AG09319 (cell line): ENCODE results near the gene PDE4B.

Experiments
- DNase-seq: peaks from one replicate; pipeline ENCODE4 v3.0.0-alpha.2; 2010; ENCODE audit warnings: low read depth; ENCODE audit errors: extremely low read depth
- TF ChIP-seq, protein P1 (sequence below): IDR thresholded peaks from 2 replicates; pipeline ENCODE4 v1.5.1; 2011; ENCODE audit warnings: low read depth, mild to moderate bottlenecking, inconsistent platforms, low read length, moderate library complexity

The PDE4B gene

DNA sequence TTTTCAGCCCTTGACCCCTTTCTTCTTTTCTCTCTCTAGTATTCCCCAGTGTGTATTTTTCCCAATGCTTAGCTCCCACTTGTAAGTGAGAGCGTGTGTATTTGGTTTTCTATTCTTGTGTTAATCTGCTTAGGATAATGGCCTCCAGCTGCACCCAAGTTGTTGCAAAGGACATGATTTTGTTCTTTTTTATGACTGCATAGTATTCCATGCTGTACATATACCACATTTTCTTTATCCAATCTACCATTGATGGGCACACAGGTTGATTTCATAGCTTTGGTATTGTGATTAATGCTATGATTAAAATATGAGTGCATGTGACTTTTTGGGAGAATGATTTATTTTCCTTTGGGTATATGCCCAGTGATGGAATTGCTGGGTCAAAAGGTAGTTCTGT, 104.8 kb downstream of the PDE4B start:
- TF ChIP-seq, protein P1, sequence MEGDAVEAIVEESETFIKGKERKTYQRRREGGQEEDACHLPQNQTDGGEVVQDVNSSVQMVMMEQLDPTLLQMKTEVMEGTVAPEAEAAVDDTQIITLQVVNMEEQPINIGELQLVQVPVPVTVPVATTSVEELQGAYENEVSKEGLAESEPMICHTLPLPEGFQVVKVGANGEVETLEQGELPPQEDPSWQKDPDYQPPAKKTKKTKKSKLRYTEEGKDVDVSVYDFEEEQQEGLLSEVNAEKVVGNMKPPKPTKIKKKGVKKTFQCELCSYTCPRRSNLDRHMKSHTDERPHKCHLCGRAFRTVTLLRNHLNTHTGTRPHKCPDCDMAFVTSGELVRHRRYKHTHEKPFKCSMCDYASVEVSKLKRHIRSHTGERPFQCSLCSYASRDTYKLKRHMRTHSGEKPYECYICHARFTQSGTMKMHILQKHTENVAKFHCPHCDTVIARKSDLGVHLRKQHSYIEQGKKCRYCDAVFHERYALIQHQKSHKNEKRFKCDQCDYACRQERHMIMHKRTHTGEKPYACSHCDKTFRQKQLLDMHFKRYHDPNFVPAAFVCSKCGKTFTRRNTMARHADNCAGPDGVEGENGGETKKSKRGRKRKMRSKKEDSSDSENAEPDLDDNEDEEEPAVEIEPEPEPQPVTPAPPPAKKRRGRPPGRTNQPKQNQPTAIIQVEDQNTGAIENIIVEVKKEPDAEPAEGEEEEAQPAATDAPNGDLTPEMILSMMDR: no peak
- no peak for DNase-seq

DNA sequence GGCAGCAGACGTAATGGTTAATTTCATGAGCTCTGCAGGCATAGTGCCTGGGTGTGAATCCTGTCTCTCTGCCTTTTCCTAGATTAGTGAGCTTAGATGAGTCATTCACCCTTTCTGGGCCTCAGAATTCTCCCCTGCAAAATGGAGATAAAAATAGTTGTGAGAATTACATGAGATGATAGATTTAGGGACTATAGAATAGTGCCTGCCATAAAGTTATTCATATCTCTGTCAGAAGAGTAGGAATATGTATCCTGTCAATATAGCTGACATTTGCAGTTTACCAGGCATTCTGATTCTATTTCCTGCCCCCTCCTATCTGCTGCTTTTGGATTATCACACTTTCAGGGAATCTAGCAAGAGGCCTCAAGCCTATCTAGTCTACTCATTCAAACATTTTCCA, 112.0 kb downstream of the PDE4B start:
- DNase-seq: no peak
- TF ChIP-seq, protein P1: no peak

DNA sequence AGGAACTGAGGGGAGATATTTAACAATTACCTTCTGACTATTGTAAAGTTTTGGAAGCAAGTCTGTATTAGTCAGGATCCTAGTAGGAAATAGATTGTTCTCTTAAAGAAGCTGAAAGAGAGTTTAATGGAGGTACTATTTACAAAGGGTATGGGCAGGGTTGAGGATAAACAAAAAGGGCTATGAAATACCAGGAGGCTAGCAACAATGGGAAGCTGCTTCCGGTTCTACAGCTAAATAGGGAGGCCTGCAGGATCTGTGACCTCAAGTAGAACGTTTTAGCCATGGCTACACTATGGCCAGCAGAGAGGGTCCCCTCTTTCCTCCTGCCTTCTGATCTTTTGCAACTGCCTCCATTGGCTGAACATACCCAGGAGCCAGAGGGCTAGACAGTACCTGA, 117.7 kb downstream of the PDE4B start:
- TF ChIP-seq, protein P1: no peak

DNA sequence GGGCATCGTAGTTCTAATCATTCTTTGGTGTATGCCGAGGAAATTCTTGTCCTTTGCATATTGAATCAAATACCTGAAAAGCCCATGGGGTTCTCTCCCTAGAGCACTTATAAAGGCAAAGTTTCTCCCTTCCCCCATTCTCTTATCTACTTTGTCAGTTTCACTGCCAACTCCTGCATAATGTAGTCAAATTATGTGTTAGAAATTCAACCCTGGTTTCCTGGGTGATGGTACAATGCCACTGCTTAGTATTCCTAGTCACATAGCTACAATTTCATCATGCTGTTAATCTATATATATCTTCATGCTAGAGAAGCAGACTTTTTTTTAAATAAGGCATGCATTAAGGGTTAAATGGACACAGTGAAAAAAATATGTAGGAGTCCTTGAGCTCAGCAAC, 119.0 kb downstream of the PDE4B start:
- TF ChIP-seq, protein P1: no peak

More for the DNA sequence above, 117.7 kb downstream of the PDE4B start:
- DNase-seq: no peak

DNA sequence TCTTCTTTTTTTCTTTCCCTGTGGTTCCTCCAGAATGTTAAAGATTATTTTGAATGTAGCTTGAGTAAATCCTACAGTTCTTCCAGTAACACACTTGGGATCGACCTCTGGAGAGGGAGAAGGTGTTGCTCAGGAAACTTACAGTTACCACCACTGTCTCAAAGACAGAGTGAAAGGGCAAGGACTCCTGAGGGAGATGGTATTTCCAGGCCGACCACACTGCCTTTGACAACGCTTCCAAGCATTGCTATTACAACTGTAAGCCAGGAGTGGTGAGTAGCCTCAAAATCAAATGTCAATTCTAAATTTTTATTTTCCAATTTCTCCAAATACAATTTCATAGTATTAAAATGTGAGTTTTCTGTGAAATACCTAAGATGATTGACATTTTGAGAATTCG, 125.9 kb downstream of the PDE4B start:
- TF ChIP-seq, protein P1: no peak

More for the DNA sequence above, 119.0 kb downstream of the PDE4B start:
- no peak for DNase-seq

DNA sequence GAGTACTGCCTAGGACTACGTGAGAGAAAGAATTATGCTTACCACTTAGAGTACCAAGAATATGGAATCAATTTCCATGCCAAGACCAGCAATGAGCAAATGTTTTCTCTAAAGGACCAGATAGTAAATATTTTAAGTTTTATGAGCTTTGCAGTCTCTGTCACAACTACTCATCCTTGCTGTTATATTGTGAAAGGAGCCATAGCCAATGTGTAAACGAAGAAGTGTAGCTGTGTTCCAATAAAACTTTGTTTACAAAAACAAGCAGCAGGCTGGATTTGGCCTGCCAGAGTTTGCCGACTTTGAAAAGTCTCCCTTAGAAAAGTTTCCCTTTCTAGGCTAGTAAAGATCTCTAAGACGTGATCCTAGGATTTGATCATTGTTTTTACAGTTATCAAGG, 128.8 kb downstream of the PDE4B start:
- TF ChIP-seq, protein P1: no peak
- DNase-seq: no peak

More for the DNA sequence above, 125.9 kb downstream of the PDE4B start:
- DNase-seq: no peak

DNA sequence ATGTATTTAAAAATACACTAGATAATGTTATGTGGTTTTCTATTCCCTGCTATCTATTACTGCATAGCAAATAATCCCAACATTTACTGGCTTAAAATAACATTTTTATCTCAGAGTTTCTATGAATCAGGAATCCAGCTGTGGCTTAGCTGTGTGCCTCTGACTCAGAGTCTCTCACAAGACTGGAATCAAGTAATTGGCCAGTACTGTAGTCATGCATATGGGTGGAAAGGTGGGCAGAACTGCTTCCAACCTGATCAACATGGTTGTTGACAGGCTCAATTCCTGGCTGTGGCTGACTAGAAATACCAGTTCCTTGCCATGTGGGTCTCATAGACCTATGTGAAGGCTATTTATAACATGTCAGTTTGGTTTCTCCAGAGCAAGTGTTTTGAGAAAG, 131.8 kb downstream of the PDE4B start:
- no peak for DNase-seq

More for the DNA sequence above, 131.8 kb downstream of the PDE4B start:
- TF ChIP-seq, protein P1: no peak
